Skeletal muscle satellite cell (primary cell): ENCODE results near the gene NOX3.

Experiments
- H3K27me3 ChIP-seq: 2 replicates; pipeline ENCODE4 v1.7.0; 2013; ENCODE audit warnings: low read length; ENCODE audit not compliant: control insufficient read depth, insufficient read depth
- H3K36me3 ChIP-seq: 2 replicates; pipeline ENCODE4 v1.7.0; 2013; ENCODE audit warnings: mild to moderate bottlenecking, control low read depth, low read length; ENCODE audit not compliant: insufficient read depth
- H3K4me1 ChIP-seq: 2 replicates; pipeline ENCODE4 v1.7.0; 2013; ENCODE audit warnings: low read length; ENCODE audit not compliant: control insufficient read depth, insufficient read depth
- H3K4me2 ChIP-seq: 2 replicates; pipeline ENCODE4 v1.7.0; 2013; ENCODE audit warnings: mild to moderate bottlenecking, low read length
- H3K4me3 ChIP-seq: 2 replicates; pipeline ENCODE4 v1.7.0; 2013; ENCODE audit warnings: low read length
- H3K9ac ChIP-seq: 2 replicates; pipeline ENCODE4 v1.7.0; 2013; ENCODE audit warnings: mild to moderate bottlenecking, low read depth, low read length, moderate library complexity
- H3K9me3 ChIP-seq: replicated peaks from 2 replicates; pipeline ENCODE4 v1.7.0; 2013; ENCODE audit warnings: mild to moderate bottlenecking, control low read depth, low read length

Gene NOX3

GRCh38 chr6:155397172-155397705 is 58.4 kb downstream of the NOX3 start:
- no peaks in the 10 kb centered on the region for H3K9me3 ChIP-seq
- no peaks in the 10 kb centered on the region for H3K36me3 ChIP-seq
- no peaks in the 10 kb centered on the region for H3K4me1 ChIP-seq
- H3K4me3 ChIP-seq, result no peak overlapping the region
- no peak overlapping the region for H3K4me2 ChIP-seq
- H3K27me3 ChIP-seq, result no peaks in the 10 kb centered on the region
- H3K9ac ChIP-seq, result no peak overlapping the region

GRCh38 chr6:155396605-155397004 is 59.0 kb downstream of the NOX3 start:
- Histone ChIP-seq H3K36me3 (no peaks in the 10 kb centered on the region), H3K9ac (no peak overlapping the region), H3K9me3 (no peaks in the 10 kb centered on the region), H3K4me1 (no peaks in the 10 kb centered on the region), H3K27me3 (no peaks in the 10 kb centered on the region), H3K4me3 (no peak overlapping the region), H3K4me2 (no peak overlapping the region)

GRCh38 chr6:155395339-155395738 is 60.3 kb downstream of the NOX3 start:
- Histone ChIP-seq H3K4me2 (no peak overlapping the region), H3K4me1 (no peaks in the 10 kb centered on the region), H3K9me3 (no peaks in the 10 kb centered on the region), H3K36me3 (no peaks in the 10 kb centered on the region), H3K9ac (no peak overlapping the region), H3K27me3 (no peaks in the 10 kb centered on the region), H3K4me3 (no peak overlapping the region)

GRCh38 chr6:155389130-155389529 is 66.5 kb downstream of the NOX3 start:
- Histone ChIP-seq H3K4me1 (no peaks in the 10 kb centered on the region), H3K27me3 (no peaks in the 10 kb centered on the region), H3K9me3 (no peaks in the 10 kb centered on the region), H3K9ac (no peak overlapping the region), H3K36me3 (no peaks in the 10 kb centered on the region), H3K4me2 (no peak overlapping the region), H3K4me3 (no peak overlapping the region)

GRCh38 chr6:155388591-155388990 is 67.0 kb downstream of the NOX3 start:
- Histone ChIP-seq H3K4me1 (no peaks in the 10 kb centered on the region), H3K9ac (no peak overlapping the region), H3K27me3 (no peaks in the 10 kb centered on the region), H3K4me2 (no peak overlapping the region), H3K9me3 (no peaks in the 10 kb centered on the region), H3K4me3 (no peak overlapping the region), H3K36me3 (no peaks in the 10 kb centered on the region)

- Histone ChIP-seq H3K36me3 (no peaks in the 10 kb centered on the region), H3K9me3 (no peaks in the 10 kb centered on the region), H3K27me3 (no peaks in the 10 kb centered on the region), H3K4me3 (no peak overlapping the region), H3K9ac (no peak overlapping the region), H3K4me2 (no peak overlapping the region), H3K4me1 (no peaks in the 10 kb centered on the region)
These were observed 68.2 kb downstream of the NOX3 start for GRCh38 chr6:155387481-155387880.

- Histone ChIP-seq H3K4me2 (no peak overlapping the region), H3K27me3 (no peaks in the 10 kb centered on the region), H3K4me1 (peaks cover 11% of the 10 kb centered on the region), H3K4me3 (no peak overlapping the region), H3K9ac (no peak overlapping the region), H3K9me3 (no peaks in the 10 kb centered on the region), H3K36me3 (no peaks in the 10 kb centered on the region)
These were observed 71.2 kb downstream of the NOX3 start for GRCh38 chr6:155384321-155384952.

GRCh38 chr6:155383913-155384312 is 71.7 kb downstream of the NOX3 start:
- no peaks in the 10 kb centered on the region for H3K9me3 ChIP-seq
- H3K4me2 ChIP-seq, result no peak overlapping the region
- H3K9ac ChIP-seq, result no peak overlapping the region
- no peak overlapping the region for H3K4me3 ChIP-seq
- no peaks in the 10 kb centered on the region for H3K27me3 ChIP-seq
- peaks cover 11% of the 10 kb centered on the region for H3K4me1 ChIP-seq
- no peaks in the 10 kb centered on the region for H3K36me3 ChIP-seq

GRCh38 chr6:155382338-155382685 is 73.3 kb downstream of the NOX3 start:
- peaks cover 18% of the 10 kb centered on the region for H3K4me1 ChIP-seq
- H3K9me3 ChIP-seq, result no peaks in the 10 kb centered on the region
- no peaks in the 10 kb centered on the region for H3K36me3 ChIP-seq
- no peak overlapping the region for H3K4me3 ChIP-seq
- H3K9ac ChIP-seq, result no peak overlapping the region
- no peak overlapping the region for H3K4me2 ChIP-seq
- no peaks in the 10 kb centered on the region for H3K27me3 ChIP-seq

GRCh38 chr6:155381673-155382337 is 73.8 kb downstream of the NOX3 start:
- no peaks in the 10 kb centered on the region for H3K27me3 ChIP-seq
- no peak overlapping the region for H3K4me3 ChIP-seq
- no peaks in the 10 kb centered on the region for H3K36me3 ChIP-seq
- H3K4me2 ChIP-seq, result peak overlapping the region; percentile 2
- no peak overlapping the region for H3K9ac ChIP-seq
- no peaks in the 10 kb centered on the region for H3K9me3 ChIP-seq
- H3K4me1 ChIP-seq, result peaks cover 22% of the 10 kb centered on the region

- H3K4me2 ChIP-seq, result no peak overlapping the region
- no peaks in the 10 kb centered on the region for H3K27me3 ChIP-seq
- no peaks in the 10 kb centered on the region for H3K36me3 ChIP-seq
- no peaks in the 10 kb centered on the region for H3K9me3 ChIP-seq
- no peak overlapping the region for H3K4me3 ChIP-seq
- H3K9ac ChIP-seq, result no peak overlapping the region
- H3K4me1 ChIP-seq, result peaks cover 28% of the 10 kb centered on the region
These were observed 74.8 kb downstream of the NOX3 start for GRCh38 chr6:155380666-155381332.
